ENCODE data around the gene FRRS1L. TPM values are rescaled to one million over a fixed set of nuclear protein-coding genes. Genes with fewer than 3 reads are reported as not detected.

Gene FRRS1L
- total RNA-seq, 1 donor from 2014 or later, result 0.03 TPM

DNA sequence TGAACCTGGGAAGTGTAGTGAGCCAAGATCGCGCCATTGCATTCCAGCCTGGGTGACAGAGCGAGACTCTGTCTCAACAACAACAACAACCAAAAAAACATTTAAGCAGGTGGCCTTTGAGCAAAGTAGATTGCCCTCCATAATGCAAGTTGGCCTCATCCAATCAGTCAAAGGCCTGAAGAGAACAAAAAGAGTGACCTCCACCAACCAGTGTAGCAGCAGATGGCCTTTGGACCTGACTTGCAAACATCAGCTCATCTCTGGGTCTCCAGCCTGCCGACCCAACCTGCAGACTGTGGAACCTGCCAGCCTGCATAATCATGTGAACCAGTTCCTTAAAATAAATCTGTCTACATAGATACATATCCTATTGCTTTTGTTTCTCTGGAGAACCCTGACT lies 7.5 kb downstream of the FRRS1L start:
- no peak overlapping the region for H3K27ac Mint-ChIP-seq (ENCODE audit: unreplicated experiment)
- H3K36me3 Mint-ChIP-seq (ENCODE audit: low read depth, unreplicated experiment), result no peaks in the 10 kb centered on the region
- no peak for TF ChIP-seq CTCF (IDR thresholded peaks at IDR 0.05; ENCODE audit: unreplicated experiment)
- no peak overlapping the region for H3K4me3 Mint-ChIP-seq (ENCODE audit: unreplicated experiment)
- DNase-seq (ENCODE audit: low spot score), result no peak
- peaks cover 3% of the 10 kb centered on the region for H3K4me1 Mint-ChIP-seq (ENCODE audit: unreplicated experiment)
- H3K9me3 Mint-ChIP-seq (ENCODE audit: unreplicated experiment), result no peaks in the 10 kb centered on the region
- H3K27me3 Mint-ChIP-seq (ENCODE audit: unreplicated experiment), result no peaks in the 10 kb centered on the region

GRCh38 chr9:109158651-109159050 lies 8.4 kb downstream of the FRRS1L start:
- no peaks in the 10 kb centered on the region for H3K4me1 Mint-ChIP-seq (ENCODE audit: unreplicated experiment)
- peaks cover 4% of the 10 kb centered on the region for H3K36me3 Mint-ChIP-seq (ENCODE audit: low read depth, unreplicated experiment)
- no peak overlapping the region for H3K4me3 Mint-ChIP-seq (ENCODE audit: unreplicated experiment)
- DNase-seq (ENCODE audit: low spot score), result no peak
- no peaks in the 10 kb centered on the region for H3K27me3 Mint-ChIP-seq (ENCODE audit: unreplicated experiment)
- no peak for TF ChIP-seq CTCF (IDR thresholded peaks at IDR 0.05; ENCODE audit: unreplicated experiment)
- H3K9me3 Mint-ChIP-seq (ENCODE audit: unreplicated experiment), result no peaks in the 10 kb centered on the region
- H3K27ac Mint-ChIP-seq (ENCODE audit: unreplicated experiment), result no peak overlapping the region

GRCh38 chr9:109156708-109157107 lies 10.3 kb downstream of the FRRS1L start:
- Mint-ChIP-seq H3K4me1 (ENCODE audit: unreplicated experiment) (no peaks in the 10 kb centered on the region), H3K4me3 (ENCODE audit: unreplicated experiment) (no peak overlapping the region), H3K36me3 (ENCODE audit: low read depth, unreplicated experiment) (peaks cover 4% of the 10 kb centered on the region), H3K9me3 (ENCODE audit: unreplicated experiment) (no peaks in the 10 kb centered on the region), H3K27ac (ENCODE audit: unreplicated experiment) (no peak overlapping the region), H3K27me3 (ENCODE audit: unreplicated experiment) (no peaks in the 10 kb centered on the region)
- no peak for DNase-seq (ENCODE audit: low spot score)
- TF ChIP-seq CTCF (IDR thresholded peaks at IDR 0.05; ENCODE audit: unreplicated experiment), result no peak

DNA sequence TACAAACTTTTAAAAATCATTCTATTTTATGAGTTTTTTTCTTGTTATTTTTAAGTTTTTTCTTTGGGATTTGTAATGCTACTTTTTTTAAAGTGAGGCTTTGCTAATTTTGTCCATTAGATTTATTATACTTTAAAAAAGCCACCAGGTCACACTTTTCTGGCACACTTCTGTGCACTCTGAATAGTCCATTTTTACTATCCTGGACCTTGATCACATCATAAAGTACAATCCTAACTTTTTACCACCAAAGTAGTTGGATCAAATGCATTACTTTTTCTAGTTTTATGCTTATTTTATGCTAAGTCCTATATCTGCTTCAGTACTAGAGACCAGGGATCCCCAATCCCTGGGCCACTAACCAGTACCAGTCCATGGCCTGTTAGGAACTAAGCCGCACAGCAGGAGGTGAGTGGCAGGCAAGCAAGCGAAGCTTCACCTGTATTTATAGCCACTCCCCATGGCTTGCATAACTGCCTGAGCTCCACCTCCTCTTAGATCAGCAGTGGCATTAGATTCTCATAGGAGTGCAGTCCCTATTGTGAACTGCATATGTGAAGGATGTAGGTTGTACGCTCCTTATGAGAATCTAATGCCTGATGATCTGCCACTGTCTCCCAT lies 16.0 kb downstream of the FRRS1L start:
- Mint-ChIP-seq H3K4me3 (ENCODE audit: unreplicated experiment) (no peak overlapping the region), H3K27ac (ENCODE audit: unreplicated experiment) (no peak overlapping the region), H3K36me3 (ENCODE audit: low read depth, unreplicated experiment) (peaks cover 4% of the 10 kb centered on the region), H3K4me1 (ENCODE audit: unreplicated experiment) (no peaks in the 10 kb centered on the region), H3K27me3 (ENCODE audit: unreplicated experiment) (no peaks in the 10 kb centered on the region), H3K9me3 (ENCODE audit: unreplicated experiment) (no peaks in the 10 kb centered on the region)
- no peak for TF ChIP-seq CTCF (IDR thresholded peaks at IDR 0.05; ENCODE audit: unreplicated experiment)
- DNase-seq (ENCODE audit: low spot score), result no peak

DNA sequence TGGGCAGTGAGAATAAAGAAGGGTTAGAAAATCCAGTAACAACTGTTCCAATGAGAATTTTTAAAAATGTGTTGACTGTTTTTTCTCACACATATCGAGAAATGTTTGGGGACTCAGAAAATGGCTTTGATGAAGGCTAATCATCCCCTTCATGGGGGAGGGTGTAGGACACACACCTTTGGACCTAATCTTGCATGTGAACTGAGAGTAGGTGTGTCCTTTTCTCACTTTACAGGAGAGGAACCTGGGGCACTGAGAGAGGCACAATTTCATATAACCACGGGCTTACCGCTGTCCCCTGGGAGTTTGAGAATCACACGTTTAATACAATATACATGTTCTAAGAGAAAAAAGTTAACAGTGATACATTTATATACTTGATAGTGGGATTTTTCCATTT lies 17.3 kb downstream of the FRRS1L start:
- DNase-seq (ENCODE audit: low spot score), result no peak
- H3K4me1 Mint-ChIP-seq (ENCODE audit: unreplicated experiment), result no peaks in the 10 kb centered on the region
- H3K27ac Mint-ChIP-seq (ENCODE audit: unreplicated experiment), result no peak overlapping the region
- no peaks in the 10 kb centered on the region for H3K27me3 Mint-ChIP-seq (ENCODE audit: unreplicated experiment)
- no peak for TF ChIP-seq CTCF (IDR thresholded peaks at IDR 0.05; ENCODE audit: unreplicated experiment)
- peaks cover 4% of the 10 kb centered on the region for H3K36me3 Mint-ChIP-seq (ENCODE audit: low read depth, unreplicated experiment)
- H3K4me3 Mint-ChIP-seq (ENCODE audit: unreplicated experiment), result no peak overlapping the region
- no peaks in the 10 kb centered on the region for H3K9me3 Mint-ChIP-seq (ENCODE audit: unreplicated experiment)
